GM12878 (cell line): ENCODE data around the gene TMED5. TPM values are rescaled to one million over a fixed set of nuclear protein-coding genes. Genes with fewer than 3 reads are reported as not detected.

Experiments used
- IKZF2 ChIP-seq, 2 experiments: fragments of 450-650 bp; IDR thresholded peaks; 2 replicates each; pipeline ENCODE4 v1.6.1; 2017; ENCODE audit warnings: mild to moderate bottlenecking in 2 of 2, moderate library complexity in 2 of 2
- LARP7 ChIP-seq: fragments of 450-650 bp; IDR thresholded peaks from 2 replicates; pipeline ENCODE4 v1.6.1; 2017; ENCODE audit warnings: mild to moderate bottlenecking
- NFIC ChIP-seq: IDR thresholded peaks from 2 replicates; pipeline ENCODE4 v1.6.1; 2012; ENCODE audit warnings: low read depth, mild to moderate bottlenecking, inconsistent platforms, low read length, moderate library complexity
- polyA plus RNA-seq, 11 experiments: library from polyadenylated mRNA; depleted of rRNA in 4 of 11; unstranded in 6 of 11; stranded (reverse) in 5 of 11; fragments of >200 nt; fragmentation: Nextera tagmentation in 4 of 11; fragmentation: Illumina TruSeq in 1 of 11; extraction: Ambion mirVana in 4 of 11; extraction: Trizol in 1 of 11; gene quantifications; 1 replicate in 1 of 11; 2 replicates in 10 of 11; pipeline versions ENCODE4 v1.2.1 to v1.2.3, GENCODE V29; 2011 to 2016; ENCODE audit warnings: inconsistent platforms in 2 of 11, missing spikeins in 2 of 11, low read depth in 1 of 11
- total RNA-seq, 4 experiments: library from RNA; depleted of rRNA in 3 of 4; stranded (reverse); fragments of >200 nt in 3 of 4; fragmentation: Illumina TruSeq in 1 of 4; extraction: Trizol in 1 of 4; gene quantifications; 2 replicates each; pipeline versions ENCODE4 v1.2.1 to v1.2.3, GENCODE V29; 2013 to 2021
- TF ChIP-seq, protein P1 (sequence below): fragments of 450-650 bp; IDR thresholded peaks from 2 replicates; pipeline ENCODE4 v1.6.1; 2016; ENCODE audit warnings: mild to moderate bottlenecking, moderate library complexity, borderline replicate concordance
- TF ChIP-seq, protein P2 (sequence below): fragments of 450-650 bp; IDR thresholded peaks from 2 replicates; pipeline ENCODE4 v1.6.1; 2014; ENCODE audit warnings: mild to moderate bottlenecking

TMED5 gene
- total and polyA plus RNA-seq, 10 of the 15 experiments (the other 5 are each of a cell fraction or from before 2014, with no cell fraction given), result 18.5 to 80.6 (median 54.0) TPM

DNA sequence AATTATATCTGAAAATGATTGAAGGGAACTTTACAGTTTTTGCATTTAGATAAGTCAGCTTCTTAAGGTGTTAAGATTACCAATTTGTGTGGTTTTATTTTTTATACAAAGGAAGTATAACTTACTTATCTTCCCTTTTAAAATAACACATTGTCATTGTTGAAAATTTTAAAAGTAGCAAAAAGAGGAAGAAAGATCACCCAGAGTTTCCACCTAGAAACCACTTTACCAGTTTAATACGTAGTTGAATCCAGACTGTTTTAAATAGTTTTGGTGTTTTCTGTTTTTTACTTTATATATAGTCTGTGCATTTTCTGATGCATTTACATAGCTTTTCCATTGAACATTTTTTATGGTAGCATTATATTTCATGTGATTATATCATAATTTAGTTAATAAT lies 6.5 kb upstream of the TMED5 start (continued):
- TF ChIP-seq NFIC, result peak; percentile 44; the same call in 1 of the 2 replicates
- TF ChIP-seq, protein P1, sequence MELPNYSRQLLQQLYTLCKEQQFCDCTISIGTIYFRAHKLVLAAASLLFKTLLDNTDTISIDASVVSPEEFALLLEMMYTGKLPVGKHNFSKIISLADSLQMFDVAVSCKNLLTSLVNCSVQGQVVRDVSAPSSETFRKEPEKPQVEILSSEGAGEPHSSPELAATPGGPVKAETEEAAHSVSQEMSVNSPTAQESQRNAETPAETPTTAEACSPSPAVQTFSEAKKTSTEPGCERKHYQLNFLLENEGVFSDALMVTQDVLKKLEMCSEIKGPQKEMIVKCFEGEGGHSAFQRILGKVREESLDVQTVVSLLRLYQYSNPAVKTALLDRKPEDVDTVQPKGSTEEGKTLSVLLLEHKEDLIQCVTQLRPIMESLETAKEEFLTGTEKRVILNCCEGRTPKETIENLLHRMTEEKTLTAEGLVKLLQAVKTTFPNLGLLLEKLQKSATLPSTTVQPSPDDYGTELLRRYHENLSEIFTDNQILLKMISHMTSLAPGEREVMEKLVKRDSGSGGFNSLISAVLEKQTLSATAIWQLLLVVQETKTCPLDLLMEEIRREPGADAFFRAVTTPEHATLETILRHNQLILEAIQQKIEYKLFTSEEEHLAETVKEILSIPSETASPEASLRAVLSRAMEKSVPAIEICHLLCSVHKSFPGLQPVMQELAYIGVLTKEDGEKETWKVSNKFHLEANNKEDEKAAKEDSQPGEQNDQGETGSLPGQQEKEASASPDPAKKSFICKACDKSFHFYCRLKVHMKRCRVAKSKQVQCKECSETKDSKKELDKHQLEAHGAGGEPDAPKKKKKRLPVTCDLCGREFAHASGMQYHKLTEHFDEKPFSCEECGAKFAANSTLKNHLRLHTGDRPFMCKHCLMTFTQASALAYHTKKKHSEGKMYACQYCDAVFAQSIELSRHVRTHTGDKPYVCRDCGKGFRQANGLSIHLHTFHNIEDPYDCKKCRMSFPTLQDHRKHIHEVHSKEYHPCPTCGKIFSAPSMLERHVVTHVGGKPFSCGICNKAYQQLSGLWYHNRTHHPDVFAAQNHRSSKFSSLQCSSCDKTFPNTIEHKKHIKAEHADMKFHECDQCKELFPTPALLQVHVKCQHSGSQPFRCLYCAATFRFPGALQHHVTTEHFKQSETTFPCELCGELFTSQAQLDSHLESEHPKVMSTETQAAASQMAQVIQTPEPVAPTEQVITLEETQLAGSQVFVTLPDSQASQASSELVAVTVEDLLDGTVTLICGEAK, result peak; percentile 26; the same call in 1 of the 2 replicates
- peak in 1 of 2 experiments; percentile 20; a peak in 2 of 4 replicates for TF ChIP-seq IKZF2 (IDR thresholded peaks at IDR 0.05)
- TF ChIP-seq, protein P2, sequence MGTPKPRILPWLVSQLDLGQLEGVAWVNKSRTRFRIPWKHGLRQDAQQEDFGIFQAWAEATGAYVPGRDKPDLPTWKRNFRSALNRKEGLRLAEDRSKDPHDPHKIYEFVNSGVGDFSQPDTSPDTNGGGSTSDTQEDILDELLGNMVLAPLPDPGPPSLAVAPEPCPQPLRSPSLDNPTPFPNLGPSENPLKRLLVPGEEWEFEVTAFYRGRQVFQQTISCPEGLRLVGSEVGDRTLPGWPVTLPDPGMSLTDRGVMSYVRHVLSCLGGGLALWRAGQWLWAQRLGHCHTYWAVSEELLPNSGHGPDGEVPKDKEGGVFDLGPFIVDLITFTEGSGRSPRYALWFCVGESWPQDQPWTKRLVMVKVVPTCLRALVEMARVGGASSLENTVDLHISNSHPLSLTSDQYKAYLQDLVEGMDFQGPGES, result no peak
- TF ChIP-seq LARP7, result no peak
